Large intestine (tissue), 3 donors: ENCODE results near the gene DGCR2. TPM values are rescaled to one million over a fixed set of nuclear protein-coding genes. Genes with fewer than 3 reads are reported as not detected.
"Not testable (repeated sequence)": the region's sequence is repeated elsewhere in the genome, so short reads cannot be mapped to it uniquely, and the experiment has no call there.

ENCODE experiments used
- DNase-seq, 2 donors: peaks; one replicate each; pipeline versions ENCODE4 v3.0.0 to v3.0.0-alpha.2; 2013
- H3K27ac ChIP-seq: one replicate; pipeline ENCODE4 v1.5.1; 2013; ENCODE audit warnings: low read length
- H3K27me3 ChIP-seq: 2 replicates; pipeline ENCODE4 v1.6.1; 2013; ENCODE audit warnings: low read length; ENCODE audit not compliant: control insufficient read depth, insufficient read depth
- H3K36me3 ChIP-seq: 2 replicates; pipeline ENCODE4 v1.6.1; 2013; ENCODE audit warnings: low read length; ENCODE audit not compliant: control insufficient read depth, insufficient read depth
- H3K4me1 ChIP-seq: one replicate; pipeline ENCODE4 v1.6.1; 2013; ENCODE audit warnings: low read length; ENCODE audit not compliant: control insufficient read depth, insufficient read depth
- H3K4me3 ChIP-seq: one replicate; pipeline ENCODE4 v1.5.1; 2013; ENCODE audit warnings: low read length
- H3K9me3 ChIP-seq: one replicate; pipeline ENCODE4 v1.6.1; 2013; ENCODE audit warnings: mild to moderate bottlenecking, low read depth, low read length, moderate library complexity; ENCODE audit not compliant: control insufficient read depth
- WGBS: methylation state at CpG from one replicate; pipeline ENCODE4 v1.1.5; 2013; ENCODE audit warnings: low lambda C conversion rate; ENCODE audit not compliant: insufficient coverage; 5-methylcytosine and 5-hydroxymethylcytosine counted together
- polyA plus RNA-seq: library from polyadenylated mRNA; unstranded; fragments of 120-200 nt; gene quantifications from one replicate; pipeline ENCODE4 v1.2.1, GENCODE V29; 2013

DGCR2 gene
- polyA plus RNA-seq, 1 donor: 53.1 TPM

DNA sequence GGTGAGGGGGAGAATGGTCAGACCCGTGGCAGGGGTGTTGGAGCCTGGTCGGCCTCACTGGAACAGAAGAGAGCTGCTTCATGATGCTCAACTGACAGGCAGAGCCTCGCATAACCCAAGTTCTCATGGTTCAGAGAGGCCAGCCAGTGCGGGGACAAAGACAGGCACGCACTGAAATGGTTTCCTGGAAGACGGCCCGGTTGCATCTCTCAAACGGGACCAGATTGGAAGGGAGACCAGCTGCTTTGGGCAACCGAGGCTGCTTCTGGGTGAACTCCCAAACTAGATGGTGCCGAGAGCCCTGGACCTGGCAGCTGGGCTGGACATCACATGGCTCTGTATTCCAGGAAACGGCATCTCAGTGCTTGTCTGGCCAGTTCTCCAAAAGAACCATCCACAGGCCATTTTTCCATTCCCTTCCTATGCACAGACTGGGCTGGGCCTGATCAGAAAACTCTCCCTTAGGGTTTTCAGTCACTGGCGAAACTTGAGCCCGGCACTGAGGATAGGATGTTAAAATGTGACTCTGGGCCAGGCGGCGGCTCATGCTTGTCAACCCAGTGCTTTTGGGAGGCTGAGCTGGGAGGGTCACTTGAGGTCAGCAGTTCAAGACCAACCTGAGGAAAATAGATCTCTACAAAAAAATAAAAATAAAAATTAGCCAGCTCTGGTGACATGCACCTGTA is 106.0 kb downstream of the DGCR2 start:
- Histone ChIP-seq H3K9me3 (no peaks in the 10 kb centered on the region), H3K27me3 (peaks cover 9% of the 10 kb centered on the region), H3K4me3 (no peak overlapping the region), H3K36me3 (no peaks in the 10 kb centered on the region), H3K27ac (no peak overlapping the region), H3K4me1 (no peaks in the 10 kb centered on the region)
- no CpG with 5 or more reads among the region's 15 CpGs for WGBS
- DNase-seq: no peak

DNA sequence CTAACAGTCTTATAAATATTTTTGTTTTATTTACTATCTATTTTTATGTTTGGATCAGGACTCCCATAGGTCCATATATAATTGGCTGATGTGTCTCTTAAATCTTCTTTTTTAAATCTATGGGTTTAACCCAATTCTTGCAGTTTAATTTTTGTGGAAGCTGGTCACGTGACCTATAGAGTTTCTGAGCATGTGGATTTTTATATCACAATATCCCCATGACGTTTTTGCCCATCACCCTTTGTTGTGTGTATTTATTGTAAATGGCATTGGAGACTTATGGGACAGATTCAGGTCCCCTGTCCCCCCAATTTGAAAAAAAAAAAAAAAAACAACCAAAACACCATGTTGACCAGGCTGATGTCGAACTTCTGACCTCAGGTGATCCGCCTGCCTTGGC is 107.3 kb downstream of the DGCR2 start:
- Histone ChIP-seq H3K9me3 (no peaks in the 10 kb centered on the region), H3K27me3 (peaks cover 8% of the 10 kb centered on the region), H3K27ac (no peak overlapping the region), H3K4me1 (no peaks in the 10 kb centered on the region), H3K36me3 (no peaks in the 10 kb centered on the region), H3K4me3 (no peak overlapping the region)
- WGBS: no CpG with 5 or more reads among the region's 4 CpGs
- DNase-seq: no peak

DNA sequence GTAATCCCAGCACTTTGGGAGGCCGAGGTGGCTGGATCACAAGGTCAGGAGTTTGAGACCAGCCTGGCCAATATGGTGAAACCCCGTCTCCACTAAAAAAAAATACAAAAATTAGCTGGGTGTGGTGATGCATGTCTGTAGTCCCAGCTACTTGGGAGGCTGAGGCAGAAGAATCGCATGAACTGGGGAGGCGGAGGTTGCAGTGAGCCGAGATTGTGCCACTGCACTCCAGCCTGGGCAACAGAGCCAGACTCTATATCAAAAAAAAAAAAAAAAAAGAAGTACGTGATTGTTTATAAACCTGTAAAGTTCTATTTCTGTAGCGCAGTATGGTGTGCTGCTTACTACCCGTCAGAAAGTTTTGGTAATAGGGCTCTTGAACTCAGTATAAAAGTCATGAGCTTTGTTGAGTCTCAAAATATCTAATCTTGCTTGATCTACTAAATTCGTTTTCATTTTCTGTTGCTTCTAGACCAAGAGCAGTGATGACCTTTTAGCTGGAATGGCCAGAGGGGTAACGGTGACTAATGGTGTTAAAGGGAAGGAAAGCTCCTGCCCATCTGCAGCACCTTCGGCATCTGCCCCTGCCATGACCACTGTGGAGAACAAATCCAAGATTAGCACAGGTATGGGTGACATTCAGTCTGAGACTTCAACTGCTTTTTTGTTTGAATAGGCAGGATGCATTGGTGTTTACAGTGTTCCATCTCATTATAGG is 108.2 kb downstream of the DGCR2 start:
- H3K4me1 ChIP-seq, H3K27ac ChIP-seq, H3K27me3 ChIP-seq, H3K9me3 ChIP-seq, H3K36me3 ChIP-seq, H3K4me3 ChIP-seq, DNase-seq: not testable (repeated sequence)
- WGBS: no CpG with 5 or more reads among the region's 11 CpGs

DNA sequence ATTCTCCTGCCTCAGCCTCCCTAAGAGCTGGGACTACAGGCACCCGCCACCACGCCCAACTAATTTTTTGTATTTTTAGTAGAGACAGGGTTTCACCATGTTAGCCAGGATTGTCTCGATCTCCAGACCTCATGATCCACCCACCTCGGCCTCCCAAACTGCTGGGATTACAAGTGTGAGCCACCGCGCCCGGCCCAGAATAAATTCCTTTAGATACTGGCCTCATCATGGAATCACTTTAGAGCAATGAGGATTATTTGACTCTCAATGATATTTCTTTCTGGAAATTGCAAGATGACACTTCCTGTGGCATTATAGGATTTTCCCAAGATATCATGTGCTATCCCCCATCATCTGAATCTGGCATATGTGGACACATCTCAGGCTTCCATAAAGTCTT is 108.8 kb downstream of the DGCR2 start:
- H3K27me3 ChIP-seq: not testable (repeated sequence)

DNA sequence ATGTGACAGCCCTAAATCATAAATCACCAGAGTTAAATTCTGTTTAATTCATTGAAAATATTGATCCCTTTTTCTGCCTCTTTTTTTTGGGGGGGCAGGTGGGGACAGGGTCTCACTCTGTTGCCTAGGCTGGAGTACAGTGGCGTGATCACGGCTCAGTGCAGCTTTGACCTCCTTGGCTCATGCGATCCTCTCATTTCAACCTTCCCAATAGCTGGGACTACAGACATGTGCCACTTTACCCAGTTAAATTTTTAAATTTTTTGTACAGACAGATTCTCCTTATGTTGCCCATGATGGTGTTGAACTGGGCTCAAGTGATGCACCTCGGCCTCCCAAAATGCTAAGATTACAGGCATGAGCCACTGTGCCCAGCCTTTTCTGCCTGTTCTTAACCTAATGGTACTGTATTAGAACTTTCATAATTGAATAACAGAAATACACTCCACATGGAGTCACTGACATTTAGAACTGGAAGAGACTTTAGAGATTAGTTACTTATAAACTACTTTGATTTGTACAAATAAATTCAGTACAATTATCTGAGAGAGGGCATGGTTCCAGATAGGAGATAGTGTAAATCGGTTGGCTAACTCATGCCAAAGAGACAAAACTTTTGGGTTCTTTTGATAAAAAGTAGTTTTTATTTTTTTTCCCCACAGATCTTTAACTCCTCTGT is 109.8 kb downstream of the DGCR2 start:
- no CpG with 5 or more reads among the region's 5 CpGs for WGBS

More for the DNA sequence above, 108.8 kb downstream of the DGCR2 start:
- H3K4me1 ChIP-seq, H3K9me3 ChIP-seq, DNase-seq, H3K36me3 ChIP-seq, H3K4me3 ChIP-seq, H3K27ac ChIP-seq: not testable (repeated sequence)
- WGBS: no CpG with 5 or more reads among the region's 7 CpGs

DNA sequence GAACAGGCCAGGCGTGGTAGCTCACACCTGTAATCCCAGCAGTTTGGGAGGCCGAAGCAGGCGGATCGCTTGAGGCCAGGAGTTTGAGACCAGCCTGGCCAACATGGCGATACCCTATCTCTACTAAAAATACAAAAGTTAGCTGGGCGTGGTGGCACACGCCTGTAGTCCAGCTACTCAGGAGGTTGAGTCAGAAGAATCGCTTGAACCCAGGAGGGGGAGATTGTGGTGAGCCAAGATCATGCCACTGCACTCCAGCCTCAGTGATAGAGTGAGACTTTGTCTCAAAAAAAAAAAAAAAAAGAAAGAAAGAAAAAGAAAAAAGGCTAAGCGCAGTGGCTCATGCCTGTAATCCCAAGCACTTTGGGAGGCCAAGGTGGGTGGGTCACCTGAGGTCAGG is 110.6 kb downstream of the DGCR2 start:
- WGBS: no CpG with 5 or more reads among the region's 9 CpGs
- not testable (repeated sequence) for H3K27me3 ChIP-seq, DNase-seq, H3K27ac ChIP-seq, H3K4me1 ChIP-seq, H3K4me3 ChIP-seq, H3K9me3 ChIP-seq, H3K36me3 ChIP-seq

More for the DNA sequence above, 109.8 kb downstream of the DGCR2 start:
- H3K4me1 ChIP-seq: no peaks in the 10 kb centered on the region
- H3K4me3 ChIP-seq: no peak overlapping the region
- H3K27ac ChIP-seq: no peak overlapping the region
- no peak for DNase-seq
- H3K9me3 ChIP-seq: no peaks in the 10 kb centered on the region
- no peaks in the 10 kb centered on the region for H3K27me3 ChIP-seq
- H3K36me3 ChIP-seq: no peaks in the 10 kb centered on the region

DNA sequence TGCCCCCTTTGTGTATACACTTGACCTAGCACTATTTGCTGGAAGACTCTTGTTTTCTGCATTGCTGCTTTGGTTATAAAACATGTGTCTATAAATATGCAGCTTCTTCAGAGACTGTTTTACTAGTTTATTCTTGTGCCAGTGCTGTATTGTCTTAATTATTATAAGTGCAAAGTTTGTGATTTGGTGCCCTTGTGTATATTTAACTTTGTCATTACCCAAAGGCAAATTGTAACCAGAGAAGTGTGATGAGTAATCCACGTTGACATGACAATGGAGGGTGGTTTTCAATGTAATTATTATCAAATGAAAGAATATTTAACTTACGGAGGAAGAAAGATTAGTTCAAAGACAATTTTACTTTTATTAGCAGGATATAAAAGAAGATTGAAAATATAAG is 111.1 kb downstream of the DGCR2 start:
- Histone ChIP-seq H3K27me3 (no peaks in the 10 kb centered on the region), H3K9me3 (no peaks in the 10 kb centered on the region), H3K4me3 (no peak overlapping the region), H3K27ac (no peak overlapping the region), H3K4me1 (no peaks in the 10 kb centered on the region), H3K36me3 (no peaks in the 10 kb centered on the region)
- DNase-seq: no peak
- 20% methylated on average over 2 of the region's 2 CpGs for WGBS

DNA sequence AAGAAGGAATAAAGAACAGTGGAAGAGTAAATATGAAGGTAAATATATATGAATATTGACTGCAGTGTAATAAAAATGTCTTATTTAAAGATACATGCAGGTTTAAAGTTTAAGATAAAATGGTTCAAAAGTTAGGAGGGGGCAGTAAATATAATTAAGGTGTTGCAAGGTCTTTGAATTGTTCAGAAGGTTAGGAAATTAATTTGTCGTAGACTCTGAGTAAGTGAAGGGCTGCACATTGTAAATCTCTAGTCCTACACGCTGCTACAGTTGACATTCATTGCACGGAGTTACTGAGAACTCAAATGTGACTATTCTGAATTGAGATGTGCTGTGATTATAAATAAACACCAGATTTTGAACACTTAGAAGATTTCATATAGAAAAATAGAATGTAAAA is 116.3 kb downstream of the DGCR2 start:
- no CpG with 5 or more reads among the region's 3 CpGs for WGBS
- no peaks in the 10 kb centered on the region for H3K36me3 ChIP-seq
- no peaks in the 10 kb centered on the region for H3K4me1 ChIP-seq
- no peak for DNase-seq
- no peak overlapping the region for H3K27ac ChIP-seq
- no peak overlapping the region for H3K4me3 ChIP-seq
- peaks cover 3% of the 10 kb centered on the region for H3K27me3 ChIP-seq
- H3K9me3 ChIP-seq: no peaks in the 10 kb centered on the region

DNA sequence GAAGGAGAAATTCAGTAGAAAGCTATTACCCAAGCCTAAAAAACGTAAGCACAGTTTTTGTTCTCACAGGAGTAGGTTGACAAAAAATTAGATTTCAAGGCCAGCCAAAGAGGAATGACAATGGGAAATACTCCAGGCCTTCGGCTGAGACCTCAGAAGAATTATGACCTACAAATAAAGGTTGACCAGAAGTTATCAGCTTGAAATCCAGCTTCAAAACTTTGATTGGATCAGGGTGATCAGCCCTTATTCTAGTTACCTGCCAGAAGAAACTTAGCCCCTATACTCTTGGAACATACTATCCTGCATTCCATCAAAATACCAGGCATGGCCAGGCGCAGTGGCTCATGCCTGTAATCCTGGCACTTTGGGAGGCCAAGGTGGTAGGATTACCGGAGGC is 117.7 kb downstream of the DGCR2 start:
- no peaks in the 10 kb centered on the region for H3K4me1 ChIP-seq
- no peak overlapping the region for H3K27ac ChIP-seq
- no peak overlapping the region for H3K4me3 ChIP-seq
- no peaks in the 10 kb centered on the region for H3K36me3 ChIP-seq
- DNase-seq: no peak
- WGBS: no CpG with 5 or more reads among the region's 4 CpGs
- H3K27me3 ChIP-seq: peaks cover 3% of the 10 kb centered on the region
- no peaks in the 10 kb centered on the region for H3K9me3 ChIP-seq

DNA sequence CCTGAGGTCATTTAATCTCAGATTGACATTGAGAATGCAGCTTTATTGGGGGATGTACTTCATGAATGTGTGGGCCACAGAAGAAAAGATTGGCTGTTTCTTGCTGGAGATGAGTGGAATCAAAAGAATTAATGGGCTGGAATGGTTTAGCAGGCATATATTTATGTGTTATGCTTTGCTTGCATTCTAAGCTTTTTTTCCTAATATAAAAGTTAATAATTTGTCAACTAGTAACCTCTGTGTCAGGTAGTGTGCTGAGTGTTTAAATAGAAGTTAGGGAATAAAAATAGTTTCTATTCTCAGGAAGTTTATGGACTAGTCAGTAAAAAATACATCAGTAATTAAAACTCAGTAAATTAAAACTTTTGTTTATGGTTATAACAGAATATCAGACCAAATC is 118.7 kb downstream of the DGCR2 start:
- Histone ChIP-seq H3K36me3 (no peaks in the 10 kb centered on the region), H3K27me3 (peaks cover 3% of the 10 kb centered on the region), H3K9me3 (no peaks in the 10 kb centered on the region), H3K27ac (no peak overlapping the region), H3K4me3 (no peak overlapping the region), H3K4me1 (no peaks in the 10 kb centered on the region)
- no peak for DNase-seq
